ENCODE data around the gene SIAH1. TPM values are rescaled to one million over a fixed set of nuclear protein-coding genes. Genes with fewer than 3 reads are reported as not detected.

The SIAH1 gene
- total and polyA plus RNA-seq, 2 of the 8 experiments (the other 6 are each of a cell fraction or from before 2014, with no cell fraction given): 19.5 to 33.9 TPM

DNA sequence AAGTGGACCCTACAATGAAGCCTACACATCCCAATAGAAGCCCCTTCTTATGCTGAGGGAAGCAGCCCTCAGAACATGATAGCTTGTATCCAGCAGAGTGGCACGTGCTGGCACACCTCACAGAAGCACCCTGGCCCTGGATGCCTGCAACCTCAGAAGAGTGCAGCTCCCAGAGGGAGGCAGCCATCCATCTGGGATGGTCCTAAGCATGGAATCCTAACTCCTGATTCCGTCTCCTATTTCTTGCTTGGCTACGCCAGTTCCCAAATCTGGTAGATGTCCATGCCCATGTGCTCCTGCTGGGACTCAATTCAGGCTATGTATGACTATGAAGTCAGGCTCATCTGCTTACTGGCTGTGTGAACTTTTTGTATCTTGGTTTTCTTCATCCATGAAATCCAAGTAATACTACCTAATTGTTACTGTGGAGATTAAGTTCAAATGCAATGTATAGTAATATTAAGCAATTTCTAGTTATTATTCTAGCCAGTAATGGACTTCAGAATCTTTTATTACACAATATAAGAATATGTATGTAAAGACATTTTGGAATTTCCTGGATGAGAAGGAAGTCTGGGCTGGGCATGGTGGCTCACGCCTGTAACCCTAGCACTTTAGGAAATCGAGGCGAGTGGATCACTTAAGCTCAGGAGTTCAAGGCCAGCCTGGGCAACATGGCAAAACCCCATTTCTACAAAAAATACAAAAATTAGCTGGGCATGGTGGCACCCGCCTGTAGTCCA, 32.4 kb downstream of the SIAH1 start:
- Histone ChIP-seq H3K9me3 (ENCODE audit: insufficient read depth in 2 of 2, low read depth in 1 of 2, low read length in 1 of 2) (no peaks in the 10 kb centered on the region), H3K4me1 (replicated peaks in 1 of 4; ENCODE audit: control insufficient read depth in 3 of 4, insufficient read depth in 4 of 4, low read length in 3 of 4) (peaks cover 0 to 2% (median 0%) of the 10 kb centered on the region in 4 experiments; a peak in 1 of 7 replicates), H4K91ac (replicated peaks; ENCODE audit: insufficient read length, low read length) (no peak overlapping the region), H4K8ac (ENCODE audit: extremely low read depth, insufficient read depth, low read length) (peak overlapping the region; percentile 6; the same call in 1 of the 2 replicates), H2BK20ac (ENCODE audit: low read length) (no peak overlapping the region), H3K56ac (replicated peaks; ENCODE audit: insufficient read length, low read depth, low read length) (no peak overlapping the region), H4K5ac (ENCODE audit: insufficient read length, low read depth, low read length) (no peak overlapping the region), H2BK15ac (ENCODE audit: low read length) (no peak overlapping the region), H3K9ac (replicated peaks in 1 of 4; ENCODE audit: extremely low read depth in 1 of 4, low read depth in 3 of 4, low read length in 3 of 4) (no peak overlapping the region), H2AFZ (ENCODE audit: low read length) (no peak overlapping the region), H3K14ac (ENCODE audit: insufficient read length) (no peak overlapping the region), H3K79me2 (ENCODE audit: control insufficient read depth in 1 of 2, insufficient read depth in 2 of 2, low read length in 2 of 2) (peaks cover 0 to 21% of the 10 kb centered on the region in 2 experiments; a peak in 2 of 4 replicates), H3K36me3 (ENCODE audit: control insufficient read depth in 2 of 4, insufficient read depth in 4 of 4, low read length in 3 of 4) (peaks cover 4 to 12% (median 7%) of the 10 kb centered on the region in 4 experiments; a peak in 6 of 8 replicates), H3K4me2 (ENCODE audit: insufficient read depth in 1 of 2, low read depth in 2 of 2, low read length in 2 of 2) (no peak overlapping the region), H3K4me3 (ENCODE audit: extremely low read depth in 1 of 4, insufficient read depth in 2 of 4, low read depth in 3 of 4, low read length in 4 of 4) (no peak overlapping the region), H3K27ac (ENCODE audit: low read depth, low read length) (no peak overlapping the region), H2AK5ac (ENCODE audit: low read depth, low read length) (no peak overlapping the region), H3K18ac (ENCODE audit: extremely low read depth, low read length) (no peak overlapping the region), H3K4ac (replicated peaks; ENCODE audit: insufficient read length, low read depth, low read length) (no peak overlapping the region), H3K23ac (ENCODE audit: insufficient read length) (no peak overlapping the region), H2BK120ac (replicated peaks; ENCODE audit: low read depth, low read length) (no peak overlapping the region), H4K20me1 (replicated peaks in 1 of 2; ENCODE audit: control insufficient read depth in 1 of 2, insufficient read depth in 2 of 2, low read length in 2 of 2) (peaks cover 1 to 5% of the 10 kb centered on the region in 2 experiments), H3K23me2 (ENCODE audit: low read depth, low read length) (no peaks in the 10 kb centered on the region; the same call in 1 of the 2 replicates), H2BK12ac (ENCODE audit: low read depth, low read length) (no peak overlapping the region), H3K79me1 (ENCODE audit: low read depth, low read length) (peaks cover 8% of the 10 kb centered on the region; the same call in 1 of the 2 replicates), H2BK5ac (ENCODE audit: low read depth, low read length) (no peak overlapping the region), H3K27me3 (replicated peaks in 1 of 4; ENCODE audit: control insufficient read depth in 3 of 4, extremely low read depth in 1 of 4, insufficient read depth in 3 of 4, low read length in 3 of 4) (no peaks in the 10 kb centered on the region)
- WGBS, 2 experiments (ENCODE audit: extremely low coverage in 1 of 2, insufficient coverage in 1 of 2, insufficient read length in 1 of 2, insufficient replicate concordance in 2 of 2, low coverage in 1 of 2, low lambda C conversion rate in 2 of 2, missing lambda C conversion rate in 1 of 2): 93% methylated on average over 7 of the region's 7 CpGs; no CpG with 5 or more reads in 1 of the 2 experiments
- FAIRE-seq: no peak
- DNase-seq (ENCODE audit: low read depth in 1 of 2, low spot score in 2 of 2): no peak
- CTCF ChIA-PET (ENCODE audit: partially characterized antibody): interaction anchor here (0.6 to 2.1 kb wide), 15 partner anchors 12 to 1039 kb away, joined by 3 to 10 read pairs (median 3); no protein-coding TSS in a partner anchor
- POLR2A ChIA-PET (ENCODE audit: partially characterized antibody): interaction anchor here (1.1 to 5.1 kb wide), 2 partner anchors 13 to 33 kb away, joined by 4 to 30 read pairs; partner anchors contain the start of gene SIAH1
- peak; percentile 43; the same call in 1 of the 2 replicates for TF ChIP-seq POLR2AphosphoS5 (IDR thresholded peaks at IDR 0.05; ENCODE audit: low read depth, low read length)
- no peak for TF ChIP-seq USF2 (IDR thresholded peaks at IDR 0.05; ENCODE audit: low read length)
- no peak for TF ChIP-seq EP300 (IDR thresholded peaks at IDR 0.05; ENCODE audit: borderline replicate concordance in 1 of 2, low read depth in 2 of 2, low read length in 2 of 2)

All from H1 (cell line).